NCI-H1048 (cell line): ENCODE results near the gene PLEKHA4.

Experiments used
- DNase-seq: peaks from one replicate; lab custom pipeline; 2025; lab: John Stamatoyannopoulos, UW

The PLEKHA4 gene

DNA sequence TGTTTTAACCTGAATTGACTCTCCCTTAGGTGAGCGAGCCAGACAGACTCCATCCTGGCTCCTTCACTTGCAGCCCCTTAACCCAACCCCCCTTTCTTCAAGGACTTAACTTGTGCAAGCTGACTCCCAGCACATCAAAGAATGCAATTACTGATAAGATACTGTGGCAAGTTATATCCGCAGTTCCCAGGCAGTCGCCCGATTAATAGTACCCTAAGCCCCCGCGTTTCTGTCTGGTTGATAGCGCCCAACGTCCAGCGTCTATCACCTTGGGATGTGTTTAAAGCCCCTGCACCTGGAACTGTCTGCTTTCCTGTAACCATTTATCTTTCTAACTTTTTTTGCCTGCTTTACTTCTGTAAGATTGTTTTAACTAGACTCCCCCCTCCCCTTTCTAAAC lies 38.3 kb downstream of the PLEKHA4 start:
- DNase-seq = no peak

DNA sequence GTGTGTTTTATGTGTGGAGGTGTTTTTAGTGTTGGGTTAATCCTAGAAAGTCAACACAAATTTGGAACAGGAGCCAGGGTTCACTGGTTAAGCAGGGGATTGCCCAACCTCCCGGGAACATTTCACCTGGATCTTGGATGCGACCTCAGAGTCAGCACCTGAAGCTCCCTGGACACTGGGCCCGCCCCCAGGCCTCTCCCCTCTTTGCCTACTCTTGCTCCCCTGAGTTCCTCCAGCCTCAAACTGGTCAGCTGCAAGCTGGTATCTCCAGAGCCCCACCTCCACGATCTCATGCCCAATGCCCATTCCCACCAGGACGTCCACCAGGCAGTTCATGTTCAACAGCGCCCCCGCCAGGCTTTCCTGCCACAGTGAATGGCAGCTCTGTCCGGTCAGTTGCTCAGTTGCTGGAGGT lies 41.8 kb downstream of the PLEKHA4 start:
- DNase-seq = no peak

DNA sequence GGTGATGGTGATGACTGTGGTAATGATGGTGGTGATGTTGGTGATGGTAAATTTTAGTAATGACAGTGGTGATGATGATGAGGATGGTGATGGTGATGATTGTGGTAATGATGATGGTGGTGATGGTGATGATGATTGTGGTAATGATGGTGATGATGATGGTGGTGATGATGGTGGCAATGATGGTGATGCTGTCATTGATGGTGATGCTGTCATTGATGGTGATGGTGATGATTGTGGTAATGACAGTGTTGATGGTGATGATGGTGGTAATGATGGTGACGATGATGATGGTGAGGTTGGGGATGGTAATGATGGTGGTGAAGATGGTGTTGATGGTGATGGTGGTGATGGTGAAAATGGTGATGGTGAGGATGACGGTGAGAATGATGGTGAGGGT lies 45.9 kb downstream of the PLEKHA4 start:
- no peak for DNase-seq

DNA sequence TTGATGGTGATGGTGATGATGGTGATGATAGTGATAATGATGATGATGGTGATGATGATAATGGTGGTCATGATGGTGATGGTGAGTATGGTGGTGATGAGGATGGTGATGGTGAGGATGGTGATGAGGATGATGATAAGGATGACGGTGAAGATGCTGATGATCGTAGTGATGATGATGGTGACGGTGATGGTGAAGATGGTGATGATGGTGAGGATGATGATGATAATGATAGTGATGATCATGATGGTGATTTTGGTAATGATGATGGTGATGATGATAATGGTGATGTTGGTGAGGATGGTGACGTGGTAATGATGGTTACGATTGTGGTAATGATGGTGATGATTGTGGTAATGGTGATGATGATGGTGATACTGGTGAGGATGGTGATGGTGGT lies 46.8 kb downstream of the PLEKHA4 start:
- no peak for DNase-seq

DNA sequence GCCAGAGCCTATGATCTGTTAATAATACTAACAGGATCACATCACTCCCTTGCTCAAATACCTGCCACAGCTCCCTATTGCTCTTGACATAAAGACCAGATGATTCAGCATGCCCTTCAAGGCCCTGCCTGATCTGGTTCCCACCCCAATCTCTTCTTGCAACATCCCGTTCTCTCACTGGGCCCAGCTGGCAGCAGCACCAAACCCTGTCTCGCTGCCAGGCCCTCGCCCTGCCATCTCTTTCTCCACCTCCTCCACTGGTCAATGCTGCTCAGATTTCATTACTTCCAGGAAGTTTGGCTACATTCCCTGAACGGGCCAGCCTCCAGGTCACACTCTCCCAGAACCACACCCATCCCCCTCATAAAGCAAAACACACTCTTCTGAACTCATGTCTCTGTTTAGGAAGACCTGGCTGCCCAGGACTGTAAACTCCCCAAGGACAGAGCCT lies 49.0 kb downstream of the PLEKHA4 start:
- DNase-seq = no peak

DNA sequence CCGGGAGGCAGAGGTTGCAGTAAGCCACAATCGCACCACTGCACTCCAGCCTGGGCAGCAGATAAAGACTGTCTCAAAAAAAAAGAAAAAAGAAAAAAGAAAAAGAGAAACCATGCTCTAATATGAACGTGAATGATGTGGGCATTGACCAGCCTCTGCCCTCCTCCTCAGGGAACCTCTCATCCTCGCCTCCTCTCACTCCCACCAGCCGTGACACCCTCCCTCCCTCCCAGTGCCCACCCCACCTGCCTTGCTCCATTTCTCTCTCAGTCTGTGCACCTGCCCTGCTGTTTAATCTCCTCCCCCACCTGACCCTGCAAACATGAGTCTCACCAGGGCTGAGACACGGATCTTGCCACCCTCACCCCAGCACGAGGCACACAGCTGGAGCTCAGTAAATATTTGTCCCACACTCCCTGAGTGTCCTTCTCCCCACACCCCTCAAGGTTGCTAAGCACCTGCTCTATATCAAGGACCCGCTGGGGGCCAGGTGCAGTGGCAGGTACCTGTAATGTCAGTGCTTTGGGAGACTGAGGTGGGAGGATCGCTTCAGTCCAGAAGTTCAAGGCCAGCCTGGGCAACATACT lies 50.1 kb downstream of the PLEKHA4 start:
- no peak for DNase-seq

DNA sequence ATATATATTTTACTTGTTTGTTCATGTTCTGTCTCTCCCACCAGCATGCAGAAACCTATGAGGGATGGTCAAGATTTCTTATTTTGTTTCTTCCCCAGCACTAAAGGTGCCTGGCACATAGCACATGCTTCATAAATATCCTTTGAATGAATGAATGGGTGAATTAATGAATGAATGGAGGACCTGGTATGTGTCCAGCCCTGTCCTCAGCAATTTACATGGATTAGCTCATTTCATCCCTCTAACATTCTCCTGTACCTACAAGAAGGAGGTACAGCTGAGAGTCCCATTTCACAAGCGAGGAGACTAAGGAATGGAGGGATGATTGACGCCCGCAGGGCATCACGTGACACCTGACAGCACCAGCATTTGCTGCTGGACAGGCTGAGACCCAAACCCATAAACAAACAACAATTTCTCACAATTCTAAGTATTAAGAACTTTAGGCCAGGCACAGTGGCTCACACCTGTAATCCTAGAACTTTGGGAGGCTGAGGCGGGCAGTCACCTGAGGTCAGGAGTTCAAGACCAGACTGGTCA lies 50.8 kb downstream of the PLEKHA4 start:
- DNase-seq = no peak

DNA sequence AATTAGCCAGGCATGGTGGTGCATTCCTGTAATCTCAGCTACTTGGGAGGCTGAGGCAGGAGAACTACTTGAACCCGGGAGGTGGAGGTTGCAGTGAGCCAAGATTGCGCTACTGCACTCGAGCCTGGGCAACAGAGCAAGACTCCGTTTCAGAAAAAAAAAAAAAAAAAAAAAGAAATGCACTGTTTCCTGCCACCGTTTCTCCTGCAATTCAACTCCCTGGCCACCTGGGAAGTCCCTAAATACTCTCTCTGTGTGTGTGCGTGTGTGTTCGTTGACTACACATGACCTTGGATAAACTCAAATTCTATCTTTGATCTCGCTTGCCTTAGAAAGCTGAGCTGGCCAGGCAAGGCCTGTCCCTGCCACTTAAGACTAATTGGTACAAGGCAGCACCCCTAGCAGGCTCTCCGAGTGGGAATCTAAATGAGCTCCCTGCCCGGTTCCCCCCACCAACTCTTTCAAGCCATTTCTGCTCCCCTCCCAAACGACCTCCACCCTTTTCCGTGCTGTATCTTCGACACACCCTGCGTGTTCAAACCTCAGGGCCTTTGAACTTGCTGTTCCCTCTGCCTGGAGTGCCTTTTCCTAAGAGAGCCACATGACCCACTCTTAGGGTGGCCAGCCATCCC lies 52.4 kb downstream of the PLEKHA4 start:
- no peak for DNase-seq

DNA sequence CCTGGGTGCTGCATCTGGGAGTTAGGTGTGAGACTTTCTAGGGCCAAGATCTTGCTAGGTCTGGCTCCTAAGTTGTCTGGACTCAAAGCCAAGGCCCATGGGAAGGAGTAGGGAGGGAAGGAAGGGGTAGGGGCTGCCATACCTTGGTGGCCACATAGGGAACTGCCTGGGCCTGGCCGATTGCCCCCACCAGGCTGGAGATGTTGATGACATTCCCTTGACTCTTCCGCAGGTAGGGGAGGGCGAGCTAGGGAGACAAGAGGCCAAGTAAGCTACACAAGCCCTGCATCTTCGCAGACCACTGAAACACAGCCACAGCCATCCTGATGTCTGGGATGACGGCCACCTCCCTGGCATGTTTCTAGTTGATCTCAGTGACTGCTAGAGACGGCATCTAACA lies 53.5 kb downstream of the PLEKHA4 start:
- no peak for DNase-seq

DNA sequence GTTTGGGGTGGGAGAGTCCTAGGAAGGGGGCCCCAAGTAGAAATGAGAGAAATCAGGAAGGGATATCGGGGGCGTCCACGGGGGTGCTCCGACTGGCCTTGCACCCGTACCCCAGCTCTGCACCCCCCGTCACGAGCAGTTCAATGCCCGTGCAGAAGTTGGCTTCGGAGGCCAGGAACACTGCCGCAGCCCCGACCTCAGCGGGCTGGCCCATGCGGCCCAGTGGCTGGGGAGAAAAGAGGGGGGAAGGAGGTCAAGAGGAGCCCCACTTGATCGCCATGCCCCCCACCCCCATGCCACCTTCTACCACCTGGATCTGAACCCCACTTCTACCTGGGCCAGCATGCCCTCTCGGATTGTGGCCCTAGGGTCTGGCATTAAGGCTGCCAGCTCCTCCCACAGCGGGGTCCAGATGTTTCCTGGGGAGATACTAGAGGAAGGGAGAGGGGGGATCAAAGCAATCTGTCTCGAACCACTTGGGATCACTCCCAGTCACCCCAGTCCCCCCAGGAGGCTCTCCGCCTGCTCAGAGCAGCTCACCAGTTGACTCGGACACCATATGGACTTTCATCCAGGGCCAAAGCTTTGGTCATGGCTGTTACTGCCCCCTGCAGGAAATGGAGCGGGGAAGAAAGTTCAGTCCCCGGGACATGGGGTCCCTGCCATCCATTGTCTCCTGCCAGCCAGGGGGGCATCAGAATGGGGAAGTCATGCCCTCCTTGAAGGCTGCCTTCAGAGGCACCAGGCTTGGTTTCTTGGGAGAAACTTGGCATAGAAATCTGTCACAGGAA lies 55.1 kb downstream of the PLEKHA4 start:
- no peak for DNase-seq

DNA sequence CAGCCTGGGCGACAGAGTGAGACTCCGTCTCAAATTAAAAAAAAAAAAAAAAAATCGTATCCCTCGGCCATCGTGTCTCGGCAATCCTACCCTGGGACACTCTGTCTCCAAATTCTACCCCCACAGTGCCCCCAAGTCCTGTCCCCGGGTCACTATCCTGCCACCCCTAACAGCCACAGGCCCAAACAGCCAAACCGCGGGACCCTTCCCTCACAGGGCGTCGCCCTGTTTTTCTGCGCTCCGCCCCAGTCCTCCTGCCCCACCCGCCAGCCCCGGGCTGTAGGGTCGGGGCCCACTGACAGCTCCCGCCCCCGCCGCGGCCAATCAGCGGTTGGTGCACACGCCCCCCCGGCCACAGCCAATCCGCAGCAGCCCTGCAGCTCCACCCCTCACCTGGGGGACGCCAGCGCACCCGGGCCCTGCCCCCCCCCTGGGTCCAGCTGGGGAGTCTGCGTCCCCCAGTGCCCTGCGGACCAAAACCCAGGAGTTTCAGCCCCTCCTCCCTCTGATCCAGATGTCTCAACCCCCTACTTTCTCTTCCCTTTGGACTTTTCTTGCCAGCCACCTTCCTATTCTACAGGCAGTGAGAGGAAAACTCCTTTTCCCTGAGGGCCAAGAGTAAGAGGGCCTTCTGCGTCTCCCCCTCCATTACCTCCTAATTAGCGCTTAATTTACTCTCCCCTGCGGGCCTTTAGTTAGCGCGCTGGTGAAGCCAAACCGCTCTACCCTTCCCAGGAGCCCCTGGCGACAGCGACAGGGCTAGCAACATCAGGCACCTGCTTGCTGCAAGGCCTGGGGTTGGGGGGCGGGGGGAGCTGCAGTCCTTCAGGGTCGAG lies 56.1 kb downstream of the PLEKHA4 start:
- peak; percentile 64 for DNase-seq

DNA sequence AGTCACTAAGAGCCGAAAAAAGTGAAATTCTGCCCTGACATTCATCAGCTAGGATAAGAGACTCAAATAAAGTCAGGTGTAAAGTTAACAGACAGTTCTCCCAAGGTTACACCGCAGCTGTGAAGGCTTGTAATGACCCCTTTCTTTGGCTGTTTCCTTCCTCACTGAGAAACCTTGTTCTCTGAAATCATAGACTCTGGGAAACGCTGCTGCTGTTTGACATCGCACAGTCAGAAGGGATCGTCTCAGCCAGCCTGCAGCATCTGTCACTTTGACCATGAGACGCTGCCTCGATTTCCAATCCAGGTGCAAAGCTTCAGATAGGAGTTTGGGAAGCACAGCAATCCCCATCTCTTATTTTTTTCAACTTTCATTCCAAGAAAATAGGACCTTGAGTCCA lies 58.3 kb downstream of the PLEKHA4 start:
- no peak for DNase-seq

DNA sequence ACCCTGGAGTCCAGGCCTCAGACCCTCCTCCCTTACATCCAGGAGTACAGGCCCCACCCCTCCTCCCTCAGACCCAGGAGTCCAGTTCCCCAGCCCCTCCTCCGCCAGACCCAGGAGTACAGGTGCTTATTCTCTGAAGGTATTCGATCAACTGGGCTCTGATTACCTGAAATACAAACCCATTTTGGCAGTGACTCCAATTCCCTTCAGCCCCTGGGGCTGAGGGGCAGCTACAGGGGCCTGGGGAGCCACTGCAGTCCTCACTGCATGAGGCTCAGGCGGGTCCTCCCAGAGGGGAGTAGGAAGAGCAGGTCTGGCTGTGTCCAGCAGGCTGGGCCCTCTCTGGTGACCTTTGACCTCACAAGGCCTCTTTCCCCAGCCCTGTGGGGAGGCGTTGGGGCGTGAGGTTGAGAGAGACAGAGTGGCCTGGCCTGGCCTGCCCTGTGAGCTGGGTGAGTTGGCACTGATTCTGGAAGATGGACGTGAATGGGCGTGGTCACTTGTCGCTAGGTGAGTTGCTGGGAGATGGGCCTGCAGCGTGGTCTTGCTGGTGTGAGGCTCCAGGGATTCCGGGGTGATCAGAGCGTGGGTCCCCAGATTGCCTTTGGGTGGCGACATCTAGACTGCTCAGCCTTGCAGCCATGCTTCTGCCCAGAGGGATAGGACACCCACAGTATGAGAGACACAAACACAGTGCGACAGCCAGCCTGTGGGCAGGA lies 60.7 kb downstream of the PLEKHA4 start:
- no peak for DNase-seq

DNA sequence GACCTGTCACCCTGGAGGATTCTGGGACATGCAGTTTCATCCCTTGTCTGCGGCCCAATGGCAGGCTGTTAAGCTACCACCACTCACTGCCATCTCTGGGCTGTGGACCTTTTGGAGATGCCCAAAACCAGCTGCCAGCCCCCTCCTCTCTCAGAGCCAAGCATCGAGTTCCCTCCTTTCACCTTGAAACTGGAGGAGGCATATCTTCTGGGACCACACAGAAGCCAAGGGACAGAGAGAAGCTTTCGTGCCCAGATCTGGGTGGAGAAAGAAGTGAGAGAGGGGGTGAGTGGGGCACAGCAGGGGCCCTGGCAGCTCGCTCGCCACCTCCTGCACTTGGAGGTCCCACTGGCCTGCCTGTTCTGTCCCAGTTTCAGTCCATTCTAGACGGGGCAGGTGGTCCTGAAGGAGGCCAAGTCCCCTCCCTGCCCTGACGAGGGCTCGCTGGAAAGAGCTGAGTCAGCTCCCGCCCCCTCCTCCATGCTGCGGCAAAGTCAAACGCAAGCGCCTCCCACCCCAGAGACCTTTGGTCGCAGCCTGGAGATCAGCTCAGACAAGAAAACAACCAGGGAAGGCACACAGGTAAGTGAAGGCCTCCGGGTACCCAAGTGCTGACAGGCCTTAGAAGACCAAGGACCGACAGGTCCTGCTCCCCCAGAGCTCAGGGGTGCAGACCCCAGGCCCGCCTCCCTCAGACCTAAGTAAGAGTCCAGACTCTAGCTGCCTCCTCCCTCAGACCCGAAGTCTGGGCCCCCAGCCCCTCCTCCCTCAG lies 61.4 kb downstream of the PLEKHA4 start:
- no peak for DNase-seq

DNA sequence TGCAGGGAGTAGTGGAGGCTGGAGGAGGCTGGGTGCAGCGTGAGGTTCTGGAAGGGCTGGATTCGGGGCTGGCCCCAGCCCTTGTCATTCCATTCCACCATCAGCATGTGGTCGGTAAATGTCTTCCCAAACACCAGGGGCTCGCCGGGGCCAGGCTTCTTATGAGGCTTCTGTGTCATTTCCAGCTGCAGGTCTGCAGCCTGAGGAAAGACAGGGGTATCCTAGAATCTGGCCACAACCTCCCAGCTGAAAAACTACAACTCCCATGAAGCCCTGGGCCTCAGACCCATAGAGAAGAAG lies 61.9 kb downstream of the PLEKHA4 start:
- no peak for DNase-seq

DNA sequence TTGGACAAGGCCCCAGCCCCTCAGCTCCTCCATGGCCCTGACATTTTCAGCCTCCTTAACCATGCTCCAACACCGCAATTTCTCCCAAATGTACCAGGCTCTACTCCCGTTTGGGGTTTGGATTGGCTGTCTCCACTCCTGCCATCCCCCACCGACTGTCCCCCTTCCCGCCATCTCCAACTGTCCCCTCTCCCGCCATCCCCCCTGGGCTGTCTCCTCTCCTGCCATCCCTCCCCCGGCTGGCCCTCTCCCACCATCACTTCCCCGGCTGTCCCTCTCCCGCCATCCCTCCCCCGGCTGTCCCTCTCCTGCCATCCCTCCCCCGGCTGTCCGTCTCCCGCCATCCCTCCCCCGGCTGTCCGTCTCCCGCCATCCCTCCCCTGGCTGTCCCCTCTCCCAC lies 63.0 kb downstream of the PLEKHA4 start:
- no peak for DNase-seq

DNA sequence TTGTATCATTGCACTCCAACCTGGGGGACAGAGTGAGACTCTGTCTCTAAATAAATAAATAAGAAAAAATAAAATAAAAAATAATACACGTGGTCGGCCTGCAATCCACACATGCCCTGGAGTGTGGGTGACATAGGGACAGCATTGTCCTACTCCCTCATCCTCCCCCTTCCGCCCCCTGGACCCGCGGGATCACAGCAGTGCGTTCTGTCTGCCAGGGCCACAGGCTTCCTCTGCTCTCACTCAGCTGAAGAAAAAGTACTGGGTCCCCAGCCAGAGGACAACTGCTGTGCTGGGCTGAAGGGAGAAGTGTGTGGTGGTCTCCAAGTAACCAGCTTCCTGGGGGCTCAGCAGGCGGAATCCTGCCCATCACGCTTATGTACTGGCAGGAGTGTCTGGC lies 63.9 kb downstream of the PLEKHA4 start:
- no peak for DNase-seq

DNA sequence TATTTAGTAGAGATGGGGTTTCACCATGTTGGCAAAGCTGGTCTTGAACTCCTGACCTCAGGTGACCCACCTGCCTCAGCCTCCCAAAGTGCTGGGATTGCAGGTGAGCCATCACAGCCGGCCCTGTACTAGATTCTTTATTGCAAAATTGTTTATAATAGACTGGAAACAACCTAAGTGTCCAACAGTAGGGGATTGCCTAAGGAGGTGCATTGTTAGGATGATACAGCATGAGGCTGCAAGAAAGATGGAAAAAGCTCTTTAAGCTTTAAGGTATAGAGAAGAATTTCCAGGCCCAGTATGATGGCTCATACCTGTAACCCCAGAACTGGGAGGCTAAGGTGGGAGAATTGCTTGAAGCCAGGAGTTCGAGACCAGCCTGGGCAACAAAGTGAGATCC lies 65.8 kb downstream of the PLEKHA4 start:
- DNase-seq = no peak

DNA sequence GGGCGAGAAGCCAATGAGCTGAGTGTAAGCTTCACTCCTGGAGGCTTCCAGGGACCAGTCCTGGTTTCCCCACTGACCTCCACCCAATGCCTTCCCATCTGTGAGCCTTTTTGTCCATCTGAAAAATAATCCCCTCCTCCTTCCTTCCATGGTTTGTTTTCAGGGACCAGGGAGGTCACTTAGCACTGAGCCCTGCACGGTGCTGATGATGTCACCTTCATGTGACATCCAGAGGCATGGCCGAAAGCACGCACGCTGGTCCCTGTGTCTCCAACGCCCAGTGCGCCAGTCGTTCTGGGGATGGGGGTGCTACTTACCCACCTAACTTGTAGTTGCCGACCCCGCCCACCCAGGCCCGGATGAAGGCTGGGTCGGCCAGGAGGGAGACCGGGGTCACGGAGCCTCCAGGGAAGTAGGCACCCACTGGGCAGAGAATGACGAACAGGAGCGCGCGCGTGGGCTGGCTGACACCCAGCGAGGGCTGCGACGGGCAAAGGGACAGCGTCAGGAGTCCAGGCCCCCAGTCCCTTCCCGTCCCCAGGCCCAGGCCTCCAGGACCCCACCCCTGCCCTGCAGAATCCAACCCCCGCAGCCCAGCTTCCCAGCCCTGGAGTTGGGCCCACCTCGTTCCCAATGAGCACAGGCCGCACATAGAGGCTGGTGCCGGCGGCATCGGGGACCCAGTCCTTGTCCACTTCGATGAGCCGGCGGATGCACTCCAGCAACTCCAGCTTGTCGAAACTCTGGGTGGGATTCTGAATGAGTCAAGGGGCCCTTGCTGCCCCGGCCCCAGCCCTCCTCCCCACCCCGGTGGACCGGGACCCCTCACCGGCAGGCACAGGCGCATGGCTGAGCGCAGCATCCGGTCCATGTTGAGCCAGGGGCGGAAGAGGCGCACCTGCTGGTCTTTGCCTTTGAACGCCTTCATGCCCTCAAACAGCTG lies 68.8 kb downstream of the PLEKHA4 start:
- DNase-seq = no peak

DNA sequence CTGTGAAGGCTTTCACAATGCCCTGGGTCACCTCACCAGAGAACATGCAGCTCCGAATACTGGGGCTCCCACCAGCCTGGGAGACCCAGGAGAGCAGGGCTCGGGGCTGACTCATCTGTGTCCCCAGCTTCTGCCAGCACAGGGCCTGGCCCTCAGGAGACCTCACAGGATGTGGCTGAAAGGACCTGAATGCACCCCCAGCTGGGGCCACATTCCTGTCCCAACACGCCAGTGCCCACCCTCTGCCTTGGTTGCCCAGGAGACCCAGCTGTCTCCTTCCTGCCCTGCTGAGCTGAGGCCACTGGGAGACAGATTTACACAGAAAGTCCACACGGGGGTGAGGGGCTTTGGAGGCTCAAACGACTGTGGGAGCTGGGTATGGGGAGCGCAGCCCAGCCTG lies 69.5 kb downstream of the PLEKHA4 start:
- no peak for DNase-seq
